PC-3 (cell line): ENCODE results near the gene CCDC167. TPM values are rescaled to one million over a fixed set of nuclear protein-coding genes. Genes with fewer than 3 reads are reported as not detected.

Experiments used
- ATAC-seq: fragments of 200-7000 bp; cut with Tn5 transposase; 2 replicates; pipeline ENCODE4 v1.9.1; 2020; ENCODE audit warnings: mild to moderate bottlenecking, moderate library complexity
- BruUV-seq: library from RNA; stranded (reverse); fragments of 400-500 nt; replicated peaks from 2 replicates; lab custom pipeline; 2021; lab: Mats Ljungman, UMichigan
- CTCF ChIA-PET: fragments of 300-600 bp; sonication (Branson Sonifier 250); formaldehyde crosslinking; loops from one replicate; lab custom pipeline; 2022; ENCODE audit warnings: antibody characterized with exemption; lab: Charles Lee
- POLR2A ChIA-PET: fragments of 300-600 bp; sonication (Branson Sonifier 250); formaldehyde crosslinking; loops from one replicate; lab custom pipeline; 2022; ENCODE audit warnings: antibody characterized with exemption; ENCODE audit not compliant: unreplicated experiment; lab: Charles Lee
- DNase-seq: peaks from one replicate; pipeline ENCODE4 v3.0.0-alpha.2; 2015
- H2AFZ ChIP-seq: fragments of 300-600 bp; sonication (generic); 2 replicates; pipeline ENCODE4 v1.6.0; 2016; ENCODE audit warnings: antibody characterized with exemption, low read length
- H3F3A ChIP-seq: fragments of 300-600 bp; sonication (generic); one replicate; pipeline ENCODE4 v1.6.0; 2017; ENCODE audit warnings: antibody characterized with exemption, low read length, control low read depth, mild to moderate bottlenecking; ENCODE audit not compliant: unreplicated experiment
- H3K27ac ChIP-seq: fragments of 300-600 bp; sonication (generic); 2 replicates; pipeline ENCODE4 v1.5.1; 2016; ENCODE audit warnings: mild to moderate bottlenecking, low read length
- H3K27me3 ChIP-seq: fragments of 300-600 bp; sonication (generic); 2 replicates; pipeline ENCODE4 v1.6.1; 2016; ENCODE audit warnings: low read length, mixed read lengths
- H3K36me3 ChIP-seq: fragments of 300-600 bp; sonication (generic); 2 replicates; pipeline ENCODE4 v1.6.1; 2016; ENCODE audit warnings: low read depth, mixed run types, low read length, mixed read lengths
- H3K4me1 ChIP-seq: fragments of 300-600 bp; sonication (generic); 2 replicates; pipeline ENCODE4 v1.5.1; 2016; ENCODE audit warnings: low read length; ENCODE audit not compliant: insufficient read depth
- H3K4me2 ChIP-seq: fragments of 300-600 bp; sonication (generic); 2 replicates; pipeline ENCODE4 v1.6.0; 2016; ENCODE audit warnings: low read length
- H3K4me3 ChIP-seq: fragments of 300-600 bp; sonication (generic); 2 replicates; pipeline ENCODE4 v1.5.1; 2016; ENCODE audit warnings: mild to moderate bottlenecking, low read length, mixed read lengths
- H3K79me2 ChIP-seq: fragments of 300-600 bp; sonication (generic); 2 replicates; pipeline ENCODE4 v1.6.1; 2017; ENCODE audit warnings: low read length, mixed read lengths
- H3K9ac ChIP-seq: fragments of 300-600 bp; sonication (generic); 2 replicates; pipeline ENCODE4 v1.6.0; 2016; ENCODE audit warnings: mild to moderate bottlenecking, low read length
- H3K9me2 ChIP-seq: fragments of 300-600 bp; sonication (generic); replicated peaks from 2 replicates; pipeline ENCODE4 v1.6.1; 2016; ENCODE audit warnings: mixed run types, low read length, mixed read lengths
- H3K9me3 ChIP-seq: fragments of 300-600 bp; sonication (generic); 2 replicates; pipeline ENCODE4 v1.6.1; 2016; ENCODE audit warnings: low read length, mixed read lengths
- H4K20me1 ChIP-seq: fragments of 300-600 bp; sonication (generic); 2 replicates; pipeline ENCODE4 v1.6.1; 2016; ENCODE audit warnings: low read length, mixed read lengths
- CTCF ChIP-seq: fragments of 300-600 bp; sonication (generic); conservative IDR thresholded peaks from 2 replicates; pipeline ENCODE4 v1.5.1; 2017; ENCODE audit warnings: antibody characterized with exemption, low read depth, mild to moderate bottlenecking, low read length
- EZH2 ChIP-seq: fragments of 300-600 bp; sonication (generic); IDR thresholded peaks from one replicate; pipeline ENCODE4 v1.6.1; 2017; ENCODE audit warnings: antibody characterized with exemption, mild to moderate bottlenecking, low read length; ENCODE audit not compliant: unreplicated experiment
- EZH2phosphoT487 ChIP-seq: fragments of 300-600 bp; sonication (generic); IDR thresholded peaks from 2 replicates; pipeline ENCODE4 v1.6.1; 2018; ENCODE audit warnings: mild to moderate bottlenecking, antibody characterized with exemption, low read length, borderline replicate concordance
- intact Hi-C: fragments of 100-400 bp; cut with micrococcal nuclease; formaldehyde crosslinking; loops from 2 replicates; pipeline ENCODE4 v1.9.0; 2023
- total RNA-seq: library from RNA; depleted of rRNA; stranded (reverse); fragments of >200 nt; gene quantifications from 2 replicates; pipeline ENCODE4 v1.2.3, GENCODE V29; 2014

Gene CCDC167
- total RNA-seq, 1 experiment from 2014 or later: 56.9 TPM

GRCh38 chr6:37478827-37479226 lies 20.9 kb downstream of the CCDC167 start:
- ATAC-seq (no peak), DNase-seq (no peak)
- no peaks in the 10 kb centered on the region for H3F3A ChIP-seq
- H3K4me2 ChIP-seq: no peak overlapping the region
- H3K9me2 ChIP-seq: no peaks in the 10 kb centered on the region
- no peak overlapping the region for H2AFZ ChIP-seq
- H4K20me1 ChIP-seq: no peaks in the 10 kb centered on the region
- intact Hi-C loops: no loop called here
- H3K79me2 ChIP-seq: no peaks in the 10 kb centered on the region
- H3K9me3 ChIP-seq: no peaks in the 10 kb centered on the region
- no peak for TF ChIP-seq EZH2
- TF ChIP-seq CTCF: no peak
- no peak for TF ChIP-seq EZH2phosphoT487
- H3K36me3 ChIP-seq: peaks cover 27% of the 10 kb centered on the region; the same call in 1 of the 2 replicates
- no peak overlapping the region for H3K9ac ChIP-seq
- no peak overlapping the region for H3K27ac ChIP-seq
- H3K4me1 ChIP-seq: no peaks in the 10 kb centered on the region
- CTCF ChIA-PET: no interaction called here
- no peaks in the 10 kb centered on the region for H3K27me3 ChIP-seq
- no TSS peak for BruUV-seq
- no peak overlapping the region for H3K4me3 ChIP-seq
- POLR2A ChIA-PET: no interaction called here

DNA sequence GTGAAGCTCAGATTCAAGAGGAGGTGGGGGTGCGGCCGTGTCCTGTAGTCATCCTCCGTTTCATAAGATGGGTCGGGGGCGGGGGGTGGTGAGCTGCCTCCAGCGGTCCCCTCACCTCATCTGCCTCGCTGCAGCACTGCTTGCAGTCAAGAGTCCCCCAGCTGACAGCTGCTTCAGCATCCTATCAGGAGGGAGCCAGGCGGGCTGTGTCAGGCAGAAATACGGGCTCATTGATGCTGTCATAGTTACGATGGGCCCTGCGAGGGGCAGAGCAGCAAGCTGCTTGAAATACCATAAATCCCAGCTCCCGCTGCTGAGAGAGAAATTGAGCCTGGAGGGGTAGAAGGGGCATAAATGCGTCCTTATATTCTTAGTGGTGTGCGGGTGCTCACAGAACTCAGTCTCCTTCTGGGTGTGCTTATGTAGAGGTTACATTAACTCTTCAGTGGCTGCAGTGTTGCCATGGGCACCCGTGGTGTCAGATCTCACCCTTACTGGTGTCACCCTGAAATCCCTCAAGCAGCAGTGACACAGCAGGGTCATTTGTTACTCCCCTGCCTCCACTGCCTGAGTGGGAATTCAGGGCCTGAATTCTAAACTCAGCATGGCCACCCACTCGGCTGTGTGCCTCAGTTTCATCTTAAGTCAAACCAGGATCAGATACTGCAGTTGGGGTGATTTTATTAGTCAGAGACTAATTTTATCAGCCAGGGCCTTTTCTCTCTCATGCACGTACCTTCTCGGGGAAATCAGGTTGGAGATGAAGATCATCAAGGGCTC lies 21.8 kb downstream of the CCDC167 start:
- Histone ChIP-seq H3K4me2 (no peak overlapping the region), H3K4me3 (no peak overlapping the region), H4K20me1 (no peaks in the 10 kb centered on the region), H3K9me3 (no peaks in the 10 kb centered on the region), H3K4me1 (peaks cover 9% of the 10 kb centered on the region), H3K9ac (no peak overlapping the region), H2AFZ (no peak overlapping the region), H3F3A (no peaks in the 10 kb centered on the region), H3K79me2 (no peaks in the 10 kb centered on the region), H3K36me3 (peaks cover 32% of the 10 kb centered on the region; the same call in 1 of the 2 replicates), H3K27ac (no peak overlapping the region), H3K9me2 (no peaks in the 10 kb centered on the region), H3K27me3 (no peaks in the 10 kb centered on the region)
- ATAC-seq: no peak
- no TSS peak for BruUV-seq
- DNase-seq: no peak
- intact Hi-C loops: no loop called here
- CTCF ChIA-PET: no interaction called here
- POLR2A ChIA-PET: no interaction called here
- no peak for TF ChIP-seq EZH2
- TF ChIP-seq EZH2phosphoT487: no peak
- no peak for TF ChIP-seq CTCF

DNA sequence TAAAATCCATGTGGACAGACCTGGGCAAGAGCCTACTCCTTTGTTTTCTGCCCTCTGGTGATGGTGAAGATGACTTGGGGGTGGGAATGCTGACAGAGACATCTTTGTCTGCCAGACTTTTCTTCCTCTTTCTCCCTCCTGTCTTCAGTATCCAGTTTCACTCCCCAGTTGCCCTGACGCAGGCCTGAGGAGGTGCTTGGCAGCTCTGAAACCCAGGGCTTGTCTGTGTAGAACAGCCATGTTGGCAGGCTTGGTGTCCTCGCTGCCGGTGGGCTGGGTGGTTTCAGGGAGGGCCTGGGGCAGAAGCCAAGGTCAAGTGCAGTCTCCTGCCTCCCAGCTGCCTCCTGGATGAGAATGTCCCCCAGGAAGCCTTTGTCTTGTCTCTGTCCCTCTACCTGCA lies 22.5 kb downstream of the CCDC167 start:
- no TSS peak for BruUV-seq
- H3K9me2 ChIP-seq: no peaks in the 10 kb centered on the region
- no peak overlapping the region for H3K9ac ChIP-seq
- ChIA-PET CTCF (no interaction called here), POLR2A (no interaction called here)
- H3K9me3 ChIP-seq: no peaks in the 10 kb centered on the region
- H3K27me3 ChIP-seq: no peaks in the 10 kb centered on the region
- no peaks in the 10 kb centered on the region for H3F3A ChIP-seq
- DNase-seq (no peak), ATAC-seq (no peak)
- no peak overlapping the region for H3K27ac ChIP-seq
- no peaks in the 10 kb centered on the region for H4K20me1 ChIP-seq
- no peaks in the 10 kb centered on the region for H3K79me2 ChIP-seq
- H3K36me3 ChIP-seq: peaks cover 39% of the 10 kb centered on the region; the same call in 1 of the 2 replicates
- TF ChIP-seq CTCF (no peak), EZH2 (no peak), EZH2phosphoT487 (no peak)
- H3K4me2 ChIP-seq: no peak overlapping the region
- intact Hi-C loops: no loop called here
- H3K4me1 ChIP-seq: peaks cover 12% of the 10 kb centered on the region
- H3K4me3 ChIP-seq: no peak overlapping the region
- H2AFZ ChIP-seq: no peak overlapping the region
